Measurements from ENCODE around the gene CDKAL1.
A peak's percentile ranks its signal among the peaks of the same experiment; 100 is the strongest.
"Not testable (repeated sequence)": the region's sequence is repeated elsewhere in the genome, so short reads cannot be mapped to it uniquely, and the experiment has no call there.

Gene CDKAL1

GRCh38 chr6:21026576-21027273, 492.5 kb downstream of the CDKAL1 start:
- DNase-seq (ENCODE audit: low spot score): peak; percentile 29

GRCh38 chr6:21027507-21027906, 493.2 kb downstream of the CDKAL1 start:
- no peak for DNase-seq (ENCODE audit: low spot score)

DNA sequence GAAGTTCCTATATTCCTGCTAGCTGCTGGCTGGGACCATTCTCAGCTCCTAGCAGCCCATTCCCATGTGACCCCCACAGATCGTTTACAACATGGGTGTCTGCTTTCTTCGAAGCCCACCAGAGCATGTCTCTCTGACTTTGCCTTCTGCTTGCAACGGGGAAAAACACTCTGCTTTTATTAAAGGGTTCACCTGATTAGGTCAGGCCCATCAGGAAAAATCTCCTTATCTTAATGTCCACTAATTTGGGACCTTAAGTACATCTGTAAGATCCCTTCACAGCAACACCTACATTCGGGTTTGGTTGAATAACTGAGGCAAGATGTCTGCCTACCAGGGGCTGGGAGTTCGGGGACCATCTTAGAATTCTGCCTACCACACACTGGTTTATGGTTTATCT, 496.9 kb downstream of the CDKAL1 start:
- no peak for DNase-seq (ENCODE audit: low spot score)

DNA sequence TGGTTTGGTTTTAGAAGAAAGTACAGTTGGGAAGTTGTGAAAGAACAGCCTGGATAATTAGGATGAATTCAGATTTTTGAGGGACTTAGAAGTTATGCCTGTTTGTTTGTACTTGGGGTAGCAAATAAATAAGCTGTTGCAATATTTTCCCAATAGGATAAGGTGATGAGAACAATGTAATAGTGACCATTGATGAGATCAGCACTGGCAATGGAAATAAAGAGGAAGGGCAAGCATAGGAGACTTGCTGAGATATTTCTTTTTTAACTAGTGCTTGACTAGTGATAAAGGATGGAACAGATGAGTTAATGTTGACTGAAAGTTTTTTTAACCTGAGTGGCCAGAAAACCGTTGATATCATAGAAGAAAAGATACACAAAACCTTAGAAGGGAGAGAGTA, 498.8 kb downstream of the CDKAL1 start:
- no peak for DNase-seq (ENCODE audit: low spot score)

GRCh38 chr6:21033575-21034026, 499.3 kb downstream of the CDKAL1 start:
- peak; percentile 78 for DNase-seq (ENCODE audit: low spot score)

DNA sequence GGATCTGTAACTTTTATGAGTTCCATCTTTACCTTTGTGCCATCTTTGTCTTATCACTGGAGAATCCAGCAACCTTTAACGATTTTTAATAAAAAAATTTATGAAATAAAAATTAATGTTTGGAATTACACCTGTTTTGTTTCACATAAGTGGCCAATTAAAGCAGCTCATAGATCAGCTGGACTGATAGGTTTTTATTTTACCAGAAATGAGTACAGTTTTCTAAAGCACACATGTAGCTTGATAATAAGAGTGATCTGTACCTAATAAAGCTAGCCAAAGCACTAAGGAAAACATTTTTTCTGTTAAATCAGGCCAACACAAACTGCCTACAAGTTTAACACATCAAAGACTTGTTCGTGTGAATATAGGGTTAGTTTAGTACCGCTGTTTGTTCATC, 500.1 kb downstream of the CDKAL1 start:
- DNase-seq (ENCODE audit: low spot score): no peak

DNA sequence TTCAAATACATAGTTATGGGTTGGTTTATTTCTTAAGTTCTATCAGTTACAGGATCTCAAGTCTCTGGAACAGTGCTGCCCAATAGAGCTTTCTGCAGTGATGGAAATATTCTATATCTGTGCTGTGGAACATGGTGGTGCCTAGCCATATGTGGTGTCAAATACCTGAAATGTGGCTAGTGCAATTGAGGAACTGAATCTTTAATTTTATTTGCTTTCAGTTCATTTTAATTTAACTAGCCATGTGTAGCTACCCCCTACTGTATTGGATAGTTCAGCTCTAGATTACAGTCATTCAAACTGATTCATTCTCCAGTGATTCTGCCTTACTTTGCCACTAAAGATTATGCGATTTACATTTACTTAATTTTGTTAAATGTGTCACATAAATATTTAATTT, 503.2 kb downstream of the CDKAL1 start:
- no peak for DNase-seq (ENCODE audit: low spot score)

GRCh38 chr6:21039926-21040325, 505.7 kb downstream of the CDKAL1 start:
- no peak for DNase-seq (ENCODE audit: low spot score)

GRCh38 chr6:21045135-21045700, 511.0 kb downstream of the CDKAL1 start:
- DNase-seq (ENCODE audit: low spot score): no peak

GRCh38 chr6:21046276-21046675, 512.0 kb downstream of the CDKAL1 start:
- DNase-seq (ENCODE audit: low spot score): no peak

DNA sequence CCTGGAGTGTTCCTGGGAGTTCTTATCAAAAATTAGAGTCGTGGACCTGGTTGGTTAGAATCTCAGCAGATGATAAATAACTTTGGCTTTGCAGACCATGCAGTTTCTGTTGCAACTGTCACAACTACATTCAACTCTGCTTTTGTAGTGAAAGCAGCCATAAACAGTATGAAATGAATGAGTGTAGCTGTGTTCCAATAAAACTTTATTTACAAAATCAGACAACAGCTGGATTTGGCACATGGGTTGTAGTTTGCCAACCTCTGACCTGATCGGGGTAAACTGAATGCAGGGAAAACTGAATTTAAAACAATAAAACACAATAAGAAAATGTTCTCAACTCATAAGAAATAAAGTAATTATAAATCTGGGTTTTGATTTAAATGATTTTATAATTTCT, 513.8 kb downstream of the CDKAL1 start:
- DNase-seq (ENCODE audit: low spot score): no peak

DNA sequence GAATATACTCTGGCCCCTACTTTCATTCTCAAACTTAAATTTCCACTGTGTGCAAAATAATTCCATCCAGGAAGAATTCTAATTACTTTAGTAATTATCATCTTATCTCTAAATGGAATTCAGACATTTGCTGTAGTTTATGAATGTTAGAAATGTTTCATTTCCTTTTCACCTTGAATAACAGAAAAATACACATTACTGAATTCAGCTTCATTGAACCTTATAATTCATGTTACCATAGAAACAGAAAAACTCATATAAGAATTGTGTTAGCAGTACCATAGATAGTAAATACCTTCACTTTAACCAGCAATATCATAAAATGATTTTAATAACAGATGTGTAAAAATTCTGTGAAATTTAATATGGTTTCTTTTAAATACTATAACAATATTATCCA, 514.9 kb downstream of the CDKAL1 start:
- no peak for DNase-seq (ENCODE audit: low spot score)

DNA sequence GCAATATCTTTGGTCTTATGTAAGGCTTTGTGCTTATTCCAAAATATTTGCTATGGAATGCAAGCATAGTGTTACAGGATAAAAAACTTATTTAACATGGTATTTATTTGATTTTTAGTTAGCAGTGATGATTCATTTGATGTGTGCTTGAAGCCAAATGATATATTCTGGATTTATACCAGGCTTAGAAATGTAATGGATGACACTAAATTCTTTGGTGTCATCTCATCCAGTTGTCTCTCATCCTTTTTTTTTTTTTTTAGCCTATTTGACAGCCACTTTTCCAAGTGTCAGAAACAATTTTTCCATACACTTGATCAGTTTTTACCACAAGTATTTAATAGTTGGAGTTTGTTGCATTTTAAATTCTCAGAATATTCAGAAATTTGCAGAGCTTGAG, 515.3 kb downstream of the CDKAL1 start:
- peak; percentile 11 for DNase-seq (ENCODE audit: low spot score)

GRCh38 chr6:21050935-21051334, 516.7 kb downstream of the CDKAL1 start:
- no peak for DNase-seq (ENCODE audit: low spot score)

DNA sequence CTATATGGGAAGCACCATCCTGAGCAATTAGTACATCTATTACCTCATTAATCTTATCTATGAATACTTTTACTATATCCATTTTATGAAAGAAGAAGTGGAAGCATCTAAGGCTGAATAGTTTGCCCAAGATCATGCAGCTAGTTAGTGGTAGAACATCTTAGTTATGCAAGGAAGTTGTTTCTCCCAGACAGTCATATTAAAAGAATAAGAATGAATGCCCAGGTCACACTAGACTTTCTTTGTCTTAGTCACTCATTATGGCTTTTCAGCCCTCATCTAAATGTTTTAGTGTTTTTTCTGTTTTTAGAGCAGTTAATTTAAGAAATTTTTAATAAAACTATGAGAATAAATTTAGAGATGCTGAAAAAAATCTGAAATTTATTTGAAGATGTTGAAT, 517.5 kb downstream of the CDKAL1 start:
- no peak for DNase-seq (ENCODE audit: low spot score)

DNA sequence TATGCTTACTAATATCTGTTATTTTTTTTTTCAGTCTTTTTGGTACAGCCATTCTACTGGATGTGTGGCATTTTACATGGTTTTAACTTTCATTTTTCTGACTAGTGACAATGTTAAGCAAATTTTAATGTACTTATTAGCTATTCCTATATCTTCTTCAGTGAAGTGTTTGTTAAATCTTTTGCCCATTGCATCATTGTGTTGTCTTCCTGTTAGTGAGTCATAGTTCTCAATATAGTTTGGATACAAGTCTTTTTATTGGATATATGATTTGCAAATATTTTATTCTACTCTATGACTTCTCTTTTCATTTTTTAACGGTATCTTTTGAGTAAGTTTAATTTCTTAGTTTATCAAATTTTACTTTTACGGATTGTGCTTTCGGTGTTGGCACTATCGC, 519.4 kb downstream of the CDKAL1 start:
- DNase-seq (ENCODE audit: low spot score): no peak

DNA sequence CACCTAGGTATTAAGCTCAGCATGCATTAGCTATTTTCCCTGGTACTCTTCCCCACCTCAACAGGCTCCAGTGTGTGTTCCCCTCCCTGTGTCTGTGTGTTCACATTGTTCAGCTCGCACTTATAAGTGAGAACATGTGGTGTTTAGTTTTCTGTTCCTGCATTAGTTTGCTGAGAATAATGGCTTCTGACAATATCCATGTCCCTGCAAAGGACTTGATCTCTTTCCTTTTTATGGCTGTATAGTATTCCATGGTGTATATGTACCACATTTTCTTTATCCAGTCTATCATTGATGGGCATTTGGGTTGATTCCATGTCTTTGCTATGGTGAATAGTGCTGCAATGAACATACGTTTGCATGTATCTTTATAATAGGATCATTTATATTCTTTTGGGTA, 521.2 kb downstream of the CDKAL1 start:
- DNase-seq (ENCODE audit: low spot score): not testable (repeated sequence)

DNA sequence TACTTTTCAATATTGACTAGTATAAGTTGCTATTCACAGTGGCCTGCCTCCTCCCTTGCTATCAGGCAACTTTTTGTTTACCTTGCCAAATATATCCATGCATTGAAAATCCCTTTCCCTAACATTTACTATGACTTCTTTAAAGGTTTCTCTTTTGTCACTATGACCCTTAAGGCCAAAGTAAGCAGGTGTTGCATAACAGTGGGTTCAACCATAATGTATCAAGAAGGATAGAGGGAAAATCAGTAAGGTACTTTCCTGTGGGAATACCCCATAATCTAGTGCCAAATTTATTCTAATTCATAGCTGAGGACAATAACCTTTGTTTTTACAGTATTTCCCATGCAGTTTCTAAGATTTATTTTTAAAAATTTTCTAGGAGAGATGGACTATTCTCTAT, 527.6 kb downstream of the CDKAL1 start:
- no peak for DNase-seq (ENCODE audit: low spot score)

DNA sequence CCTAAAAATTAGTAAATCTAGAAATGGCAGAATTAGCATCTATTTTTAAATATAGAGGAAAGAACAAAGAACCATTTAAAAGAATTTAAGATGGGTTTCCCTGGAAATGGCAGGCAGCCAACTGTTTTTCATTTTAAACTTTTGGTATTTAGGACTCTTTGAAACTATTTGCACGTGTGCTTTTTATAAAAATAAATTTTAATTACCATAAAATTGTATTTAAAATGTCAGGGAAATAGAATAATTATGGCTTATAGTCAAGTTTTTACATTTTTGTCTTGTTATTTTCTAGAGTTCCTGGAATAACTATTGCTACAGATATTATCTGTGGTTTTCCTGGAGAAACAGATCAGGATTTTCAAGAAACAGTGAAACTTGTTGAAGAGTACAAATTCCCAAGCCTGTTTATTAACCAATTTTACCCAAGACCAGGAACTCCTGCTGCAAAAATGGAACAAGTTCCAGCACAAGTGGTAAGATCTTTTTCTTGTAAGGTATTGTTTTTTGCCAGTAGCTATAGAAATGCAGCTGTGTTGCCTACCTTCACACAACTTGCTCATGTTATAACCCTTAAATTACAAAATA, 530.6 kb downstream of the CDKAL1 start:
- DNase-seq (ENCODE audit: low spot score): peak; percentile 11

GRCh38 chr6:21067521-21067920, 533.3 kb downstream of the CDKAL1 start:
- no peak for DNase-seq (ENCODE audit: low spot score)

- DNase-seq (ENCODE audit: low spot score): no peak
These were observed 536.4 kb downstream of the CDKAL1 start for GRCh38 chr6:21070620-21071019.

GRCh38 chr6:21071780-21072468, 537.7 kb downstream of the CDKAL1 start:
- no peak for DNase-seq (ENCODE audit: low spot score)

DNA sequence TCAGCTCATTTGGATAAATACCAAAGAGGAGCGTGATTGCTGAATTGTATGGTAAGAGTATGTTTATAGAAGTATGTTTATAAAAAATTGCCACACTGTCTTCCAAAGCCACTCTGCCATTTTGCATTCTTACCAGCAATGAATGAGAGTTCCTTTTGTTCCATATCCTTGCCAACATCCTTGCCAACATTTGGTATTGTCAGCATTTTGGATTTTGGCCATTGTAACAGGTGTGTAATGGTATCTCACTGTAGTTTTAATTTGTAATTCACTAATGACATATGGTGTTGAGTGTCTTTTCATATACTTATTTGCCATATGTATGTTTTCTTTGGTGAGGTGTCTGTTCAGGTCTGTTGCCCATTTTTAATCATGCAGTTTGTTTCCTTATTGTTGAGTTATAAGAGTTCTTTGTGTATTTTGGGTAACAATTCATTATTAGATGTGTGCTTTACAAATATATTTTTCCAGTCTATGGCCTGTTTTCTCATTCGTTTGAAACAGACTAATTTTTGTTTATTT, 539.1 kb downstream of the CDKAL1 start:
- DNase-seq (ENCODE audit: low spot score): no peak

Measured in AG20443 (cell line).